Activated CD4-positive, alpha-beta T cell treated with anti-CD3 and anti-CD28 coated beads for 1 hour (primary cell): Measurements from ENCODE around the gene MX1.

Experiments used
- DNase-seq: peaks from one replicate; pipeline ENCODE4 v3.0.0-alpha.2; 2020

Gene MX1

GRCh38 chr21:41494242-41494641, 68.2 kb downstream of the MX1 start:
- DNase-seq = no peak

- DNase-seq = no peak
These were observed 71.0 kb downstream of the MX1 start for GRCh38 chr21:41497008-41497407.

- DNase-seq = no peak
These were observed 71.7 kb downstream of the MX1 start for GRCh38 chr21:41497788-41498187.

GRCh38 chr21:41499920-41500319, 73.9 kb downstream of the MX1 start:
- no peak for DNase-seq

GRCh38 chr21:41500363-41500762, 74.3 kb downstream of the MX1 start:
- no peak for DNase-seq

- DNase-seq = no peak
These were observed 74.9 kb downstream of the MX1 start for GRCh38 chr21:41500931-41501381.

- DNase-seq = no peak
These were observed 75.9 kb downstream of the MX1 start for GRCh38 chr21:41501919-41502318.

GRCh38 chr21:41503331-41503730, 77.3 kb downstream of the MX1 start:
- no peak for DNase-seq

- DNase-seq = no peak
These were observed 78.0 kb downstream of the MX1 start for GRCh38 chr21:41504030-41504429.

GRCh38 chr21:41506005-41506594, 80.1 kb downstream of the MX1 start:
- no peak for DNase-seq

- DNase-seq = no peak
These were observed 80.8 kb downstream of the MX1 start for GRCh38 chr21:41506611-41507520.

- no peak for DNase-seq
These were observed 81.7 kb downstream of the MX1 start, which contains the start of gene TMPRSS2 for GRCh38 chr21:41507521-41508414. Gene TMPRSS2 (minus strand): TSS chr21:41508158. CDS start chr21:41498133, 10,025 bp downstream.

GRCh38 chr21:41508415-41509144, 82.5 kb downstream of the MX1 start:
- no peak for DNase-seq
